H9 (cell line): ENCODE data around the gene AGA. TPM values are rescaled to one million over a fixed set of nuclear protein-coding genes. Genes with fewer than 3 reads are reported as not detected.

Experiments used
- DNase-seq: peaks from one replicate; pipeline ENCODE4 v3.0.0-alpha.2; 2017
- H2AFZ ChIP-seq: one replicate; pipeline ENCODE4 v1.6.1; 2013; ENCODE audit warnings: mild to moderate bottlenecking, low read length, control low read depth, moderate library complexity
- H2AK5ac ChIP-seq: 2 replicates; pipeline ENCODE4 v1.6.1; 2013; ENCODE audit warnings: low read length, control low read depth, mixed read lengths; ENCODE audit not compliant: insufficient read length
- H2BK120ac ChIP-seq: one replicate; pipeline ENCODE4 v1.6.1; 2013; ENCODE audit warnings: low read depth, mild to moderate bottlenecking, low read length, control low read depth, inconsistent platforms; ENCODE audit not compliant: poor library complexity, severe bottlenecking
- H2BK12ac ChIP-seq: 2 replicates; pipeline ENCODE4 v1.6.1; 2013; ENCODE audit warnings: low read length, control low read depth, mixed read lengths, low read depth; ENCODE audit not compliant: insufficient read length
- H2BK15ac ChIP-seq: 2 replicates; pipeline ENCODE4 v1.6.1; 2013; ENCODE audit warnings: low read depth, low read length, control low read depth
- H2BK20ac ChIP-seq: one replicate; pipeline ENCODE4 v1.6.1; 2013; ENCODE audit warnings: low read depth, mild to moderate bottlenecking, low read length, control low read depth, inconsistent platforms; ENCODE audit not compliant: poor library complexity, severe bottlenecking
- H2BK5ac ChIP-seq: 2 replicates; pipeline ENCODE4 v1.6.1; 2013; ENCODE audit warnings: low read length, control low read depth, mixed read lengths; ENCODE audit not compliant: insufficient read length
- H3K14ac ChIP-seq: 2 replicates; pipeline ENCODE4 v1.6.1; 2013; ENCODE audit warnings: low read length, control low read depth; ENCODE audit not compliant: insufficient read depth
- H3K18ac ChIP-seq: 2 replicates; pipeline ENCODE4 v1.6.1; 2013; ENCODE audit warnings: low read depth, mild to moderate bottlenecking, mixed read lengths, low read length, control low read depth; ENCODE audit not compliant: insufficient read length
- H3K23ac ChIP-seq: 2 replicates; pipeline ENCODE4 v1.6.1; 2013; ENCODE audit warnings: low read length, control low read depth, mixed read lengths, low read depth; ENCODE audit not compliant: insufficient read length
- H3K23me2 ChIP-seq: 2 replicates; pipeline ENCODE4 v1.6.1; 2013; ENCODE audit warnings: low read depth, mild to moderate bottlenecking, mixed read lengths, low read length, control low read depth; ENCODE audit not compliant: insufficient read length, poor library complexity, severe bottlenecking
- H3K27ac ChIP-seq: 2 replicates; pipeline ENCODE4 v1.5.1; 2013; ENCODE audit warnings: low read length, control low read depth, mixed read lengths, low read depth; ENCODE audit not compliant: insufficient read length
- H3K27me3 ChIP-seq: 2 replicates; pipeline ENCODE4 v1.6.1; 2013; ENCODE audit warnings: low read length, control low read depth, inconsistent platforms; ENCODE audit not compliant: insufficient read depth
- H3K4ac ChIP-seq: 2 replicates; pipeline ENCODE4 v1.6.1; 2013; ENCODE audit warnings: low read depth, mild to moderate bottlenecking, control low read depth, inconsistent platforms, low read length, moderate library complexity
- H3K4me1 ChIP-seq: 2 replicates; pipeline ENCODE4 v1.6.1; 2013; ENCODE audit warnings: low read length, control low read depth, inconsistent platforms; ENCODE audit not compliant: insufficient read depth
- H3K4me2 ChIP-seq: 2 replicates; pipeline ENCODE4 v1.6.1; 2013; ENCODE audit warnings: low read length, control low read depth, mixed read lengths; ENCODE audit not compliant: insufficient read length, insufficient read depth
- H3K56ac ChIP-seq: 2 replicates; pipeline ENCODE4 v1.6.1; 2013; ENCODE audit warnings: low read depth, mild to moderate bottlenecking, mixed read lengths, low read length, control low read depth; ENCODE audit not compliant: insufficient read length
- H3K79me1 ChIP-seq: 2 replicates; pipeline ENCODE4 v1.6.1; 2013; ENCODE audit warnings: low read depth, mild to moderate bottlenecking, moderate library complexity, low read length, control low read depth, inconsistent platforms; ENCODE audit not compliant: insufficient read depth, poor library complexity, severe bottlenecking
- H3K79me2 ChIP-seq: 2 replicates; pipeline ENCODE4 v1.6.1; 2013; ENCODE audit warnings: low read length, control low read depth, inconsistent platforms; ENCODE audit not compliant: insufficient read depth
- H3K9ac ChIP-seq: 2 replicates; pipeline ENCODE4 v1.6.1; 2013; ENCODE audit warnings: low read length, control low read depth, mixed read lengths; ENCODE audit not compliant: insufficient read length; ENCODE audit errors: extremely low read depth
- H3K9me3 ChIP-seq: one replicate; pipeline ENCODE4 v1.6.1; 2013; ENCODE audit warnings: low read depth, low read length, inconsistent platforms; ENCODE audit not compliant: control insufficient read depth
- H3T11ph ChIP-seq: one replicate; pipeline ENCODE4 v1.6.1; 2013; ENCODE audit warnings: mild to moderate bottlenecking, low read length, control low read depth, inconsistent platforms
- H4K20me1 ChIP-seq: one replicate; pipeline ENCODE4 v1.6.1; 2013; ENCODE audit not compliant: control insufficient read depth, insufficient read length, insufficient read depth
- H4K5ac ChIP-seq: 2 replicates; pipeline ENCODE4 v1.6.1; 2013; ENCODE audit warnings: low read depth, mild to moderate bottlenecking, mixed read lengths, low read length, control low read depth; ENCODE audit not compliant: insufficient read length
- H4K8ac ChIP-seq: replicated peaks from 2 replicates; pipeline ENCODE4 v1.6.1; 2013; ENCODE audit warnings: low read length, control low read depth, mixed read lengths, low read depth; ENCODE audit not compliant: insufficient read length
- H4K91ac ChIP-seq: 2 replicates; pipeline ENCODE4 v1.6.1; 2013; ENCODE audit warnings: low read depth, mild to moderate bottlenecking, moderate library complexity, mixed read lengths, low read length, control low read depth; ENCODE audit not compliant: insufficient read length
- H3K27ac Mint-ChIP-seq, 3 experiments: 2 replicates in 2 of 3; 3 replicates in 1 of 3; pipeline ENCODE4 v1.8.0; 2020 to 2021; ENCODE audit warnings: mixed read lengths in 3 of 3, mild to moderate bottlenecking in 1 of 3, moderate library complexity in 1 of 3
- H3K27me3 Mint-ChIP-seq: 2 replicates; pipeline ENCODE4 v1.8.0; 2021; ENCODE audit warnings: low read depth, mild to moderate bottlenecking, moderate library complexity, mixed read lengths
- H3K36me3 Mint-ChIP-seq, 3 experiments: 2 replicates in 2 of 3; 3 replicates in 1 of 3; pipeline ENCODE4 v1.8.0; 2020 to 2021; ENCODE audit warnings: low read depth in 3 of 3, mixed read lengths in 3 of 3; ENCODE audit not compliant: insufficient read depth in 1 of 3
- H3K4me1 Mint-ChIP-seq, 2 experiments: 2 replicates each; pipeline ENCODE4 v1.8.0; 2020; ENCODE audit warnings: mixed read lengths in 2 of 2
- H3K4me3 Mint-ChIP-seq, 2 experiments: 2 replicates in 1 of 2; 3 replicates in 1 of 2; pipeline ENCODE4 v1.8.0; 2020 to 2021; ENCODE audit warnings: mild to moderate bottlenecking in 2 of 2, mixed read lengths in 2 of 2, moderate library complexity in 1 of 2
- H3K9me3 Mint-ChIP-seq, 2 experiments: 2 replicates in 1 of 2; 3 replicates in 1 of 2; pipeline ENCODE4 v1.8.0; 2020; ENCODE audit warnings: mild to moderate bottlenecking in 2 of 2, mixed read lengths in 2 of 2, moderate library complexity in 1 of 2
- WGBS: extraction: QIAGEN DNeasy Blood & Tissue Kit; methylation state at CpG from one replicate; pipeline ENCODE4 v1.1.7; 2013; ENCODE audit warnings: missing lambda C conversion rate, low lambda C conversion rate, mixed read lengths; ENCODE audit not compliant: insufficient read length; ENCODE audit errors: extremely low coverage; 5-methylcytosine and 5-hydroxymethylcytosine counted together
- total RNA-seq: library from RNA; stranded (reverse); gene quantifications from 2 replicates; pipeline ENCODE4 v1.2.1, GENCODE V29; 2021
- TF ChIP-seq, protein P1 (sequence below): fragments of 200-600 bp; sonication (generic); conservative IDR thresholded peaks from 3 replicates; pipeline ENCODE4 v1.8.0; 2021; ENCODE audit warnings: antibody characterized with exemption, mild to moderate bottlenecking

AGA gene
- total RNA-seq, 1 experiment from 2014 or later, result 10.0 TPM

DNA sequence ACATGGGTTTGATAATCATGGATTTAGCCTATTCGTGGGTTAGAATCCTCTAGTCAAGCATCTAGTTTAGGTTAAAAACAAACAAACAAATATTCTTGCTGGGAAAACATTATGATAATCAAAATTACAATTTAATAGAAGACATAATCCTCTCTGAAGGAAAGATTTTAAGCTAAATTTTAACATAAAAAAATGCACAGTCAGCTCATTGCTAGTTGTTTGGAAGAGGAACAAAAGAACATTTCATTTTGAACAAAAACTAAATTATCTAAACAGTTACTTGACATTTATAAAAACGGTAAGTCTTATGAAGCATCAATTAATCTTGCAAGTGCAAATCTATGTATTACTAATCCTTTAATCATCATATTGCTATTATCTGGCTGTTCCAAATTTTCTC is 18.2 kb upstream of the AGA start:
- H3K18ac ChIP-seq, result no peak overlapping the region
- no peak overlapping the region for H2AFZ ChIP-seq
- peaks cover 13 to 18% of the 10 kb centered on the region in 2 experiments for H3K4me1 Mint-ChIP-seq
- H3K79me2 ChIP-seq, result no peaks in the 10 kb centered on the region
- no peaks in the 10 kb centered on the region for H3K36me3 Mint-ChIP-seq
- no peak overlapping the region for H3K4me2 ChIP-seq
- no peak overlapping the region for H3K56ac ChIP-seq
- H4K91ac ChIP-seq, result no peak overlapping the region
- no peak overlapping the region for H3K23ac ChIP-seq
- H3K27me3 Mint-ChIP-seq, result no peaks in the 10 kb centered on the region
- H2BK120ac ChIP-seq, result no peak overlapping the region
- H2AK5ac ChIP-seq, result no peak overlapping the region
- TF ChIP-seq, protein P1, sequence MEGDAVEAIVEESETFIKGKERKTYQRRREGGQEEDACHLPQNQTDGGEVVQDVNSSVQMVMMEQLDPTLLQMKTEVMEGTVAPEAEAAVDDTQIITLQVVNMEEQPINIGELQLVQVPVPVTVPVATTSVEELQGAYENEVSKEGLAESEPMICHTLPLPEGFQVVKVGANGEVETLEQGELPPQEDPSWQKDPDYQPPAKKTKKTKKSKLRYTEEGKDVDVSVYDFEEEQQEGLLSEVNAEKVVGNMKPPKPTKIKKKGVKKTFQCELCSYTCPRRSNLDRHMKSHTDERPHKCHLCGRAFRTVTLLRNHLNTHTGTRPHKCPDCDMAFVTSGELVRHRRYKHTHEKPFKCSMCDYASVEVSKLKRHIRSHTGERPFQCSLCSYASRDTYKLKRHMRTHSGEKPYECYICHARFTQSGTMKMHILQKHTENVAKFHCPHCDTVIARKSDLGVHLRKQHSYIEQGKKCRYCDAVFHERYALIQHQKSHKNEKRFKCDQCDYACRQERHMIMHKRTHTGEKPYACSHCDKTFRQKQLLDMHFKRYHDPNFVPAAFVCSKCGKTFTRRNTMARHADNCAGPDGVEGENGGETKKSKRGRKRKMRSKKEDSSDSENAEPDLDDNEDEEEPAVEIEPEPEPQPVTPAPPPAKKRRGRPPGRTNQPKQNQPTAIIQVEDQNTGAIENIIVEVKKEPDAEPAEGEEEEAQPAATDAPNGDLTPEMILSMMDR, result no peak
- H3K27me3 ChIP-seq, result no peaks in the 10 kb centered on the region
- no peak overlapping the region for H4K8ac ChIP-seq
- H2BK15ac ChIP-seq, result no peak overlapping the region
- no peak overlapping the region for H4K5ac ChIP-seq
- no peaks in the 10 kb centered on the region for H3K4me1 ChIP-seq
- H3K9me3 Mint-ChIP-seq, result no peaks in the 10 kb centered on the region
- no peak for DNase-seq
- H3K9ac ChIP-seq, result no peak overlapping the region
- no peaks in the 10 kb centered on the region for H4K20me1 ChIP-seq
- no peaks in the 10 kb centered on the region for H3K23me2 ChIP-seq
- no peak overlapping the region for H3K14ac ChIP-seq
- peaks cover 3% of the 10 kb centered on the region for H3K79me1 ChIP-seq
- no peak overlapping the region for H3K27ac Mint-ChIP-seq
- no peak overlapping the region for H2BK12ac ChIP-seq
- H2BK20ac ChIP-seq, result no peak overlapping the region
- H3K4ac ChIP-seq, result no peak overlapping the region
- H2BK5ac ChIP-seq, result no peak overlapping the region
- H3K27ac ChIP-seq, result no peak overlapping the region
- WGBS, result no CpG with 5 or more reads among the region's 2 CpGs
- no peak overlapping the region for H3K4me3 Mint-ChIP-seq
- H3T11ph ChIP-seq, result no peak overlapping the region
- H3K9me3 ChIP-seq, result no peaks in the 10 kb centered on the region
